Liver (tissue), 9 donors: ENCODE data around the gene OTOF. TPM values are rescaled to one million over a fixed set of nuclear protein-coding genes. Genes with fewer than 3 reads are reported as not detected.

Experiments
- DNase-seq: peaks from one replicate; pipeline ENCODE4 v3.0.0-alpha.2; 2017; ENCODE audit warnings: low spot score
- H3K27ac ChIP-seq, 2 donors: one replicate each; pipeline ENCODE4 v1.7.0; 2013; ENCODE audit warnings: inconsistent platforms in 2 of 2, low read length in 2 of 2, control low read depth in 1 of 2, low read depth in 1 of 2, mild to moderate bottlenecking in 1 of 2
- H3K27me3 ChIP-seq, 4 donors: one replicate each; pipeline versions ENCODE4 v1.6.1 to v1.7.0; 2013; ENCODE audit warnings: low read length in 3 of 4, inconsistent platforms in 1 of 4, mild to moderate bottlenecking in 1 of 4, moderate library complexity in 1 of 4; ENCODE audit not compliant: control insufficient read depth in 4 of 4, insufficient read depth in 4 of 4
- H3K36me3 ChIP-seq, 4 donors: one replicate each; pipeline versions ENCODE4 v1.6.1 to v1.7.0; 2013; ENCODE audit warnings: low read length in 3 of 4, mild to moderate bottlenecking in 3 of 4, low read depth in 1 of 4, moderate library complexity in 1 of 4; ENCODE audit not compliant: control insufficient read depth in 4 of 4, insufficient read depth in 3 of 4
- H3K4me1 ChIP-seq, 4 donors: one replicate each; pipeline versions ENCODE4 v1.6.1 to v1.7.0; 2013; ENCODE audit warnings: low read length in 3 of 4, mild to moderate bottlenecking in 3 of 4, moderate library complexity in 1 of 4; ENCODE audit not compliant: control insufficient read depth in 4 of 4, insufficient read depth in 4 of 4
- H3K4me3 ChIP-seq, 3 donors: one replicate each; pipeline versions ENCODE4 v1.6.1 to v1.7.0; 2013; ENCODE audit warnings: low read length in 3 of 3, control low read depth in 1 of 3, low read depth in 1 of 3, mild to moderate bottlenecking in 1 of 3
- H3K9ac ChIP-seq, 2 donors: one replicate each; pipeline ENCODE4 v1.7.0; 2013; ENCODE audit warnings: low read length in 2 of 2, mild to moderate bottlenecking in 2 of 2, moderate library complexity in 2 of 2, control low read depth in 1 of 2, low read depth in 1 of 2
- H3K9me3 ChIP-seq, 4 donors: one replicate each; pipeline versions ENCODE4 v1.6.1 to v1.7.0; 2013; ENCODE audit warnings: low read length in 3 of 4; ENCODE audit not compliant: control insufficient read depth in 4 of 4
- EGR1 ChIP-seq, 2 donors: IDR thresholded peaks; 2 replicates each; pipeline ENCODE4 v1.6.1; 2016 to 2018; ENCODE audit warnings: antibody characterized with exemption in 2 of 2, low read depth in 2 of 2
- FOXA1 ChIP-seq: IDR thresholded peaks from 2 replicates; pipeline ENCODE4 v1.6.1; 2016; ENCODE audit warnings: antibody characterized with exemption
- FOXA2 ChIP-seq: IDR thresholded peaks from 2 replicates; pipeline ENCODE4 v1.6.1; 2016; ENCODE audit warnings: antibody characterized with exemption
- GABPA ChIP-seq, 2 donors: IDR thresholded peaks in 1 of 2; conservative IDR thresholded peaks in 1 of 2; 2 replicates each; pipeline ENCODE4 v1.6.1; 2016; ENCODE audit warnings: antibody characterized with exemption in 2 of 2, mild to moderate bottlenecking in 1 of 2, moderate library complexity in 1 of 2
- HNF4A ChIP-seq, 2 donors: conservative IDR thresholded peaks; 2 replicates each; pipeline ENCODE4 v1.6.1; 2016; ENCODE audit warnings: antibody characterized with exemption in 2 of 2, mild to moderate bottlenecking in 2 of 2
- NR2F2 ChIP-seq: IDR thresholded peaks from 2 replicates; pipeline ENCODE4 v1.6.1; 2016; ENCODE audit warnings: antibody characterized with exemption
- RAD21 ChIP-seq, 2 donors: IDR thresholded peaks; 2 replicates each; pipeline ENCODE4 v1.6.1; 2016; ENCODE audit warnings: antibody characterized with exemption in 2 of 2, mild to moderate bottlenecking in 2 of 2
- RXRA ChIP-seq, 2 donors: IDR thresholded peaks; 2 replicates each; pipeline ENCODE4 v1.6.1; 2017 to 2018; ENCODE audit warnings: antibody characterized with exemption in 2 of 2, mild to moderate bottlenecking in 1 of 2
- SP1 ChIP-seq: IDR thresholded peaks from 2 replicates; pipeline ENCODE4 v1.6.1; 2018; ENCODE audit warnings: antibody characterized with exemption, mild to moderate bottlenecking
- YY1 ChIP-seq: IDR thresholded peaks from 2 replicates; pipeline ENCODE4 v1.6.1; 2016; ENCODE audit warnings: antibody characterized with exemption, mild to moderate bottlenecking
- WGBS: extraction: QIAGEN DNeasy Blood & Tissue Kit; methylation state at CpG from one replicate; pipeline ENCODE4 v1.1.7; 2013; 5-methylcytosine and 5-hydroxymethylcytosine counted together
- polyA plus RNA-seq, 2 donors: library from polyadenylated mRNA; stranded (reverse) in 1 of 2; unstranded in 1 of 2; fragments of 200-250 nt in 1 of 2; fragments of >200 nt in 1 of 2; fragmentation: Nextera tagmentation in 1 of 2; extraction: Ambion mirVana in 1 of 2; gene quantifications; one replicate each; pipeline versions ENCODE4 v1.2.1 to v1.2.3, GENCODE V29; 2013 to 2015
- total RNA-seq, 2 donors: library from RNA; depleted of rRNA; stranded (reverse); fragments of >200 nt; gene quantifications; one replicate each; pipeline ENCODE4 v1.2.3, GENCODE V29; 2014
- TF ChIP-seq, protein P1 (sequence below): IDR thresholded peaks from 2 replicates; pipeline ENCODE4 v1.6.1; 2016; ENCODE audit warnings: antibody characterized with exemption
- TF ChIP-seq, protein P2 (sequence below): fragments of 150-350 bp; IDR thresholded peaks from 2 replicates; pipeline ENCODE4 v1.5.1; 2017; ENCODE audit warnings: improper control_type of control experiment, low read depth, low read length; ENCODE audit not compliant: missing input control
- TF ChIP-seq, protein P3 (sequence below): IDR thresholded peaks from 2 replicates; pipeline ENCODE4 v1.6.1; 2016; ENCODE audit warnings: antibody characterized with exemption
- TF ChIP-seq, protein P4 (sequence below): IDR thresholded peaks from 2 replicates; pipeline ENCODE4 v1.6.1; 2016; ENCODE audit warnings: antibody characterized with exemption, mild to moderate bottlenecking
- donor health status: healthy.
- donor health status: healthy.
- donor health status: healthy.
- donor health status: healthy.
- donor health status: healthy.

Gene OTOF
- total and polyA plus RNA-seq, 4 donors, result 0.06 to 0.28 (median 0.07) TPM; not detected in 1

DNA sequence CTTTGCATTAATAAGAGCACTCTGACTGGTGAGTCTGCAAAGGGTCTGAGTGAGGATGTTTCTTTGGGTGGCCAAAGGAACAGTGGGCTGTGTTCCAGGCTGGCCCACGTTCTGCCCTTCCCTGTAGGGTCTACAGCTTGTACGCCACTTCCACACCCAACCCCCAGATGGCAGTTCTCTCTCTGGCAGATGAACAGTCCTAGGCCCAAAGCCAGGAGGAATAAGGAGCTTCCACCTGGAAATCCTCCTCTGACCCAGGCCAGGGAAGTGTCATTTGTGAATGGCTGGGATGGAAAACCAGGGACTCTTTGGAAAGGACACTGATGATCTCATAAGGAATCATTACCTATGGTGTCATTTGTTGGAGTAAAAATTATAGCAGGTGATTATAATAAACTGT is 6.6 kb downstream of the OTOF start:
- H3K4me3 ChIP-seq, result no peak overlapping the region
- 73% methylated on average over 2 of the region's 2 CpGs for WGBS
- no peak for DNase-seq

DNA sequence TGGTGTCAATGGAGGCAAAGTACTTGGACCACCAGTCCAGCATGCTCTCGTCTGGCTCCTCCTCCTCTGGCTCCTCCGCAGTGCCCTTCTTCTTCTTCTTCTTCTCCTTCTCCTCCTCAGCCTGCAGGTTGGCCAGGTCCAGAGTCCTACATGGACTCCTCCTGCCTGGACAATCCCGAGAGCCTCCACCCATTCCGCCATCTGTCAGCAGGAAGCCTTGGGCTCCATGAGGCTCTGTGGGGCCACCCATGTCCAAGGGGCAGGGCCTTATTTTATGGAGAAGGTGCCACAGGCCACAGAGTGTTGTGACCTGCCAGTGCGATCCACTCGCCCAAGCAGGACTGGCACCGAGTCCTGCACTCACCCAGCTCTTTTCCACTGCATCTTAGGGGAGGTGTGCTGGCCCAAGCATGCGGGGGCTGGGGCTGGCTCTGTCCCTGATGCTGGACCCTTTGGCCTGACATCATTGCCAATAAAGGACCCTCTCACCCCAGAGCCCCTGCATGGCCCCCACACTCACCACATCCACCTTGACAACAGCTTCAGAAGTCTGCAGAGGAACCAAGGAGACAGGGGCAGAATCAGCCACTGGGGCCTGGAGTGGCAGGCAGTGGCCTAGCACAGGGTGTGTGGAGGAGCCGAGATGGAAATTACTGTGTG is 7.2 kb downstream of the OTOF start:
- Histone ChIP-seq H3K9me3 (peaks cover 0 to 7% (median 3%) of the 10 kb centered on the region in 4 donors), H3K27me3 (no peaks in the 10 kb centered on the region), H3K4me3 (no peak overlapping the region), H3K27ac (no peak overlapping the region), H3K9ac (no peak overlapping the region), H3K4me1 (no peaks in the 10 kb centered on the region), H3K36me3 (no peaks in the 10 kb centered on the region)
- DNase-seq, result no peak
- TF ChIP-seq EGR1 (IDR thresholded peaks at IDR 0.05; ENCODE audit: low read depth in 2 of 2), result no peak
- no peak for TF ChIP-seq HNF4A (conservative IDR thresholded peaks at IDR 0.05)
- 96% methylated on average over 9 of the region's 9 CpGs for whole genome bisulfite sequencing

More for the DNA sequence above, 6.6 kb downstream of the OTOF start:
- TF ChIP-seq YY1 (no peak), NR2F2 (no peak), FOXA1 (no peak), SP1 (no peak), RXRA (IDR thresholded peaks at IDR 0.05) (no peak), FOXA2 (no peak), GABPA (IDR thresholded peaks at IDR 0.05 in 1 of 2, conservative IDR thresholded peaks at IDR 0.05 in 1 of 2) (no peak), RAD21 (IDR thresholded peaks at IDR 0.05) (no peak), HNF4A (conservative IDR thresholded peaks at IDR 0.05) (no peak)
- TF ChIP-seq, protein P1, sequence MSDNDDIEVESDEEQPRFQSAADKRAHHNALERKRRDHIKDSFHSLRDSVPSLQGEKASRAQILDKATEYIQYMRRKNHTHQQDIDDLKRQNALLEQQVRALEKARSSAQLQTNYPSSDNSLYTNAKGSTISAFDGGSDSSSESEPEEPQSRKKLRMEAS, result no peak
- TF ChIP-seq, protein P2, sequence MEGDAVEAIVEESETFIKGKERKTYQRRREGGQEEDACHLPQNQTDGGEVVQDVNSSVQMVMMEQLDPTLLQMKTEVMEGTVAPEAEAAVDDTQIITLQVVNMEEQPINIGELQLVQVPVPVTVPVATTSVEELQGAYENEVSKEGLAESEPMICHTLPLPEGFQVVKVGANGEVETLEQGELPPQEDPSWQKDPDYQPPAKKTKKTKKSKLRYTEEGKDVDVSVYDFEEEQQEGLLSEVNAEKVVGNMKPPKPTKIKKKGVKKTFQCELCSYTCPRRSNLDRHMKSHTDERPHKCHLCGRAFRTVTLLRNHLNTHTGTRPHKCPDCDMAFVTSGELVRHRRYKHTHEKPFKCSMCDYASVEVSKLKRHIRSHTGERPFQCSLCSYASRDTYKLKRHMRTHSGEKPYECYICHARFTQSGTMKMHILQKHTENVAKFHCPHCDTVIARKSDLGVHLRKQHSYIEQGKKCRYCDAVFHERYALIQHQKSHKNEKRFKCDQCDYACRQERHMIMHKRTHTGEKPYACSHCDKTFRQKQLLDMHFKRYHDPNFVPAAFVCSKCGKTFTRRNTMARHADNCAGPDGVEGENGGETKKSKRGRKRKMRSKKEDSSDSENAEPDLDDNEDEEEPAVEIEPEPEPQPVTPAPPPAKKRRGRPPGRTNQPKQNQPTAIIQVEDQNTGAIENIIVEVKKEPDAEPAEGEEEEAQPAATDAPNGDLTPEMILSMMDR, result no peak
- TF ChIP-seq, protein P3, sequence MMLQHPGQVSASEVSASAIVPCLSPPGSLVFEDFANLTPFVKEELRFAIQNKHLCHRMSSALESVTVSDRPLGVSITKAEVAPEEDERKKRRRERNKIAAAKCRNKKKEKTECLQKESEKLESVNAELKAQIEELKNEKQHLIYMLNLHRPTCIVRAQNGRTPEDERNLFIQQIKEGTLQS, result no peak
- TF ChIP-seq, protein P4, sequence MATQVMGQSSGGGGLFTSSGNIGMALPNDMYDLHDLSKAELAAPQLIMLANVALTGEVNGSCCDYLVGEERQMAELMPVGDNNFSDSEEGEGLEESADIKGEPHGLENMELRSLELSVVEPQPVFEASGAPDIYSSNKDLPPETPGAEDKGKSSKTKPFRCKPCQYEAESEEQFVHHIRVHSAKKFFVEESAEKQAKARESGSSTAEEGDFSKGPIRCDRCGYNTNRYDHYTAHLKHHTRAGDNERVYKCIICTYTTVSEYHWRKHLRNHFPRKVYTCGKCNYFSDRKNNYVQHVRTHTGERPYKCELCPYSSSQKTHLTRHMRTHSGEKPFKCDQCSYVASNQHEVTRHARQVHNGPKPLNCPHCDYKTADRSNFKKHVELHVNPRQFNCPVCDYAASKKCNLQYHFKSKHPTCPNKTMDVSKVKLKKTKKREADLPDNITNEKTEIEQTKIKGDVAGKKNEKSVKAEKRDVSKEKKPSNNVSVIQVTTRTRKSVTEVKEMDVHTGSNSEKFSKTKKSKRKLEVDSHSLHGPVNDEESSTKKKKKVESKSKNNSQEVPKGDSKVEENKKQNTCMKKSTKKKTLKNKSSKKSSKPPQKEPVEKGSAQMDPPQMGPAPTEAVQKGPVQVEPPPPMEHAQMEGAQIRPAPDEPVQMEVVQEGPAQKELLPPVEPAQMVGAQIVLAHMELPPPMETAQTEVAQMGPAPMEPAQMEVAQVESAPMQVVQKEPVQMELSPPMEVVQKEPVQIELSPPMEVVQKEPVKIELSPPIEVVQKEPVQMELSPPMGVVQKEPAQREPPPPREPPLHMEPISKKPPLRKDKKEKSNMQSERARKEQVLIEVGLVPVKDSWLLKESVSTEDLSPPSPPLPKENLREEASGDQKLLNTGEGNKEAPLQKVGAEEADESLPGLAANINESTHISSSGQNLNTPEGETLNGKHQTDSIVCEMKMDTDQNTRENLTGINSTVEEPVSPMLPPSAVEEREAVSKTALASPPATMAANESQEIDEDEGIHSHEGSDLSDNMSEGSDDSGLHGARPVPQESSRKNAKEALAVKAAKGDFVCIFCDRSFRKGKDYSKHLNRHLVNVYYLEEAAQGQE, result no peak
- Histone ChIP-seq H3K27me3 (no peaks in the 10 kb centered on the region), H3K9ac (no peak overlapping the region), H3K27ac (no peak overlapping the region), H3K9me3 (peaks cover 0 to 7% (median 3%) of the 10 kb centered on the region in 4 donors), H3K4me1 (no peaks in the 10 kb centered on the region), H3K36me3 (no peaks in the 10 kb centered on the region)
